Measurements from ENCODE around the gene NRP1.

DNA sequence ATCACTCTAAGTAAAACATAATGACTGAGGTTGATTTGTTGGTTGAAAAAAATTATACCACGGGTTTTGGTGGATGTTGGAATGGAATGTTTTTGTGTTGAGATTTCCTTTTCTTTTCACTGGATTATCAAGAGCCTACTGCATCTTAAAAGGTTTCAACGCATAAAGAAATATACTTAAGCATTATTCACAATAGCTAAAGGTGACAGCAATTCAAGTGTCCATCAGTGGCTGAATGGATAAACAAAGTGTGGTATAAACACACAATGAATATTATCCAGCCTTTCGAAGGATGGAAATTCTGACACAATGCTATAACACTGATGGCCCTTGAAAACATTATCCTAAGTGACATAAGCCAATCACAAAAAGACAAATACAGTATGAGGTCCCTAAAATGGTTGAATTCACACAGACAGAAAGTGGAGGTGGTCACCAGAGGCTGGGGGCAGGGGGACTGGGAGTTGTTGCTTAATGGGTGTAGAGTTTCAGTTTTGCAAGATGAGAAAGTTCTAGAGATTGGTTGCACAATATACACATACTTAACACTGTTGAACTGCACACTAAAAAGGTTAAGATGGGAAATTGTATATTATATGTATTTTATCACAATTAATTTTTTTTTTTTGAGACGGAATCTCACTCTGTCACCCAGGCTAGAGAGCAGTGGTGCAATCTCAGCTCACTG, 122.3 kb downstream of the NRP1 start:
- TF ChIP-seq EZH2 (IDR thresholded peaks at IDR 0.05; ENCODE audit: borderline replicate concordance, low read depth, low read length, poor library complexity, severe bottlenecking): no peak
- TF ChIP-seq CTCF (conservative IDR thresholded peaks at IDR 0.05; ENCODE audit: low read depth, low read length): no peak
